PC-9 (cell line): ENCODE results near the gene NELFB.

Experiments used
- EZH2 ChIP-seq: fragments of 200-600 bp; sonication (generic); IDR thresholded peaks from 2 replicates; pipeline ENCODE4 v1.8.0; 2017; ENCODE audit warnings: antibody characterized with exemption, low read depth
- TF ChIP-seq, protein P1 (sequence below): fragments of 200-600 bp; sonication (generic); conservative IDR thresholded peaks from 2 replicates; pipeline ENCODE4 v1.6.1; 2017; ENCODE audit warnings: mixed run types, antibody characterized with exemption, mild to moderate bottlenecking, moderate library complexity

GRCh38 chr9:137313326-137313936 lies 58.3 kb downstream of the NELFB start:
- TF ChIP-seq, protein P1, sequence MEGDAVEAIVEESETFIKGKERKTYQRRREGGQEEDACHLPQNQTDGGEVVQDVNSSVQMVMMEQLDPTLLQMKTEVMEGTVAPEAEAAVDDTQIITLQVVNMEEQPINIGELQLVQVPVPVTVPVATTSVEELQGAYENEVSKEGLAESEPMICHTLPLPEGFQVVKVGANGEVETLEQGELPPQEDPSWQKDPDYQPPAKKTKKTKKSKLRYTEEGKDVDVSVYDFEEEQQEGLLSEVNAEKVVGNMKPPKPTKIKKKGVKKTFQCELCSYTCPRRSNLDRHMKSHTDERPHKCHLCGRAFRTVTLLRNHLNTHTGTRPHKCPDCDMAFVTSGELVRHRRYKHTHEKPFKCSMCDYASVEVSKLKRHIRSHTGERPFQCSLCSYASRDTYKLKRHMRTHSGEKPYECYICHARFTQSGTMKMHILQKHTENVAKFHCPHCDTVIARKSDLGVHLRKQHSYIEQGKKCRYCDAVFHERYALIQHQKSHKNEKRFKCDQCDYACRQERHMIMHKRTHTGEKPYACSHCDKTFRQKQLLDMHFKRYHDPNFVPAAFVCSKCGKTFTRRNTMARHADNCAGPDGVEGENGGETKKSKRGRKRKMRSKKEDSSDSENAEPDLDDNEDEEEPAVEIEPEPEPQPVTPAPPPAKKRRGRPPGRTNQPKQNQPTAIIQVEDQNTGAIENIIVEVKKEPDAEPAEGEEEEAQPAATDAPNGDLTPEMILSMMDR = no peak
- TF ChIP-seq EZH2 = no peak
